GM08714 (cell line): ENCODE results near the gene VAT1.
A peak's percentile ranks its signal among the peaks of the same experiment; 100 is the strongest.

ENCODE experiments used
- H3K4me3 ChIP-seq: fragments of 200-500 bp; sonication (Bioruptor generic); 2 replicates; pipeline ENCODE4 v1.5.1; 2014; ENCODE audit warnings: mild to moderate bottlenecking, low read length, inconsistent platforms
- ZNF274 ChIP-seq: IDR thresholded peaks from 2 replicates; pipeline ENCODE4 v1.6.1; 2012; ENCODE audit warnings: mild to moderate bottlenecking, low read depth, low read length

The VAT1 gene

DNA sequence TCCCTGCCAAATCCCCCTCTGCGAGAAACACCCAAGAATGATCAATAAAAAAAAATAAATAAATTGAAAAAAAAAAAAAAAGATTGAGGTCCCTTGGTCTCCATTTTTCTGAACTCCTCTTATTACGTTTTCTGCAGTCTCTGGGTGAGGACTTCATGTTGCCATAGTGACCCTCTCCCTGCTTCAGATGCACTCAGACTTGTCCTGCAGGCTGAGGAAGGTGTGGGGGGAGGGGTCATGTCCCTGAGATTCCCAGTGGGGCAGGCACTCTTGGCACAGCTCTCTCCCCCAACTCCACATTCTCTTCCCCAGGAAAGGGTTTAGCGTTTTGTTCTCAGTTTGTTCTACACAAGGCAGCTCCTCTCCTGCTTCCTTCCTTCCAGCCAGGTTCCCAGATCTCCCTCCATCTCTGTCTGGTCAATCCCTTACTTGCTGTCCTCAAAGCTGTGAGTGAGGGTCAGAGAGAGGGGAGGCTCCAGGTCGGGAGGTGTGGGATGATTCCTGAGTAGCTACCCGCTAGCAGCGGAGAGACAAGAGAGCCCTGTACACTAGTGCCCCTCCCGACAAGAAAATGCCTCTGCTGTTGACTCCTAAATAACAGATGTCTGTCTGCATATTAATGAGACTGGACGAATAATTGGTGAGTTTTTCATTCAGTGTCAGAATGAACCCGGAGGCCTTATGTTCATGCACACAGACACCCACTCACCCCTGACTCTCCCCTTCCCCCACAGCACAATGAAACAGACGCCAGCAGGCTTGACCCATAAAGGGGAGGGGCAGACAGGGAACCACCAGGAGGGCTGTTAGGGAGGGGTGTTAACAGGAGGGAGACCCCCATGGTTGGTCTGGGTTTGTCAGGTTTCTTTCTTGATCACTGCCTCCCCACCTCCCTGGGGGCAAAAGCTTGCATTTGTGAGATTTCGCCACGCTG is 12.0 kb upstream of the VAT1 start:
- no peak overlapping the region for H3K4me3 ChIP-seq
- TF ChIP-seq ZNF274 = no peak

DNA sequence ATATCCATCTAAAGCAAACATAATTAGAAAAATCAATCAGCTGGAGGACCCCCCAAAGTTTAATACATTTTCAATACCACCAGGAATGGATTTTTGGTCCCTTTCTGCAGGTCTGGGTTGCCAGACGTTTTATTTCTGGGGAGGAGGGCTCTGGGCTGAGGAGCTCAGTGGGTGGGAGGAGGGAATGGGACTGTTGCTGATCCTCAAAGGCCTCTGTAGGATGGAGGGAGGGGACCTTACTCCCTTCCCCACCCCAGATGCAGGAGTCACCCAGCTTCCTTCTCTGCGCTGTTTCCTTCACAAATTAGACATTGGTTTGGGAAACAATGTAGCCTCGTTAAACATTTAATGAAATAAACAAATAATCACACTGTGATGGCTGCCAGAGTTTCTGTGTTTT is 9.5 kb upstream of the VAT1 start:
- H3K4me3 ChIP-seq = no peak overlapping the region
- no peak for TF ChIP-seq ZNF274

- H3K4me3 ChIP-seq = no peak overlapping the region
Observed at GRCh38 chr17:43030137-43030767, 8.1 kb upstream of the VAT1 start.

GRCh38 chr17:43028221-43028861 is 6.2 kb upstream of the VAT1 start:
- no peak overlapping the region for H3K4me3 ChIP-seq
- TF ChIP-seq ZNF274 = no peak

More at GRCh38 chr17:43030137-43030767, 8.1 kb upstream of the VAT1 start:
- TF ChIP-seq ZNF274 = no peak

DNA sequence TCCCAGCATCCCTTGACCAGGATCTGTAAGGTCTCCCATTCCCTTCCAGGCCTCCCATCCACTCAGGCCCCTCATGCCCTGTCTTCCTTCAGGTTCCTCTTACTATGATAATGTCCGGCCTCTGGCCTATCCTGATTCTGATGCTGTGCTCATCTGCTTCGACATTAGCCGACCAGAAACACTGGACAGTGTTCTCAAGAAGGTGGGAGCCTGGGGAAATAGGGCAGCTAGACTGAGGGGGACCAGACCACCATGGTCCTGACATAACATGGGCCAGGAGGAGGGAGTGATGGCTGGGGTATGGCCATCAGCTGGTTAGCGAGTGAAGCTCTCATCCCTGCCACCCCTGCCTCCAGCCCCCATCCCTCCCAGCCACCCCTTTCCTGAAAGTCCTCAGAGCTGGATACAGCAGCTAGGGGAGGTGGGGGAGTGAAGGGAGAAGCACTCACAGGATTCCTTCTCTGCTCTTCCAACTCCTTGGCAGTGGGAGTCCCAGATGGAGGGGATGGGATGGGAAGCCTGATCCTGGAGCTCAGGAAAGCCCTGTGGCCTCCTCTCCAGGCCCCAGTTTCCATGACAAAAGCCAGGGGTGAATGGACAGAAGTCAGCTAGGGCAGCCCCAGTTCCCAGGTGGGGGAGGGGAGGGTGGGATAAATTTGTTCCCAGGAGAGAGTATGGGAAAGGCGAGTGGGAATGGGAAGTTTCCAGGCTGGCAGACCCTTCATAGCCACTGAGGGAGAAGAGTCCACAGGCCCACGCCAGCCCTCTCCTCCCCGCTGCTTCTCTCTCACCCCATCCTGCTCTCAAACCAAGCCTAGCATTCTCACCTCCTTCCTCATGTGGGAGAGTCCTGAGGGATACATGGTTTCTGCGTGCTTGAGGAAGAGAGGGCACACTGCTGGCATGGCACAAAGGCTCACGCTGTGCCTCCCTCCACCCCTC is 5.2 kb upstream of the VAT1 start:
- TF ChIP-seq ZNF274 = no peak
- no peak overlapping the region for H3K4me3 ChIP-seq

DNA sequence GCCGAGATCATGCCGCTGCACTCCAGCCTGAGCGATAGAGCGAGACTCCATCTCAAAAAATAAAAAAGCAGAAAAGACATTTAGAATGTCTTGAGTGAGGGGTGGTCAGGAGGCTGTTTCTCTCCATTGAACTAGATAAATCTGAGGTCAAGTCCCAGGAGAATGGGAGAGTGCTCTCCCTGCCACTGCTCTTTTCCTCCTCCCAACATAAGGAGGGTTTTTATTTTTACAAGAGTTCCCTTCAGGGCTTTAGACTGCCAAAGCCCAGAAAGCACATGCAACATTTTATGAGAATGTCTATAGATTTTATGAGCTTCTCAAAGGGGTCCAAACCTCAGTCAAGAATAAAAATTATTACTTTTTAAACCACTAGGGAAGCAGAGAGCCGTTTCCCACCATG is 4.4 kb upstream of the VAT1 start:
- TF ChIP-seq ZNF274 = no peak
- no peak overlapping the region for H3K4me3 ChIP-seq

GRCh38 chr17:43025766-43026537 is 3.8 kb upstream of the VAT1 start:
- no peak for TF ChIP-seq ZNF274

DNA sequence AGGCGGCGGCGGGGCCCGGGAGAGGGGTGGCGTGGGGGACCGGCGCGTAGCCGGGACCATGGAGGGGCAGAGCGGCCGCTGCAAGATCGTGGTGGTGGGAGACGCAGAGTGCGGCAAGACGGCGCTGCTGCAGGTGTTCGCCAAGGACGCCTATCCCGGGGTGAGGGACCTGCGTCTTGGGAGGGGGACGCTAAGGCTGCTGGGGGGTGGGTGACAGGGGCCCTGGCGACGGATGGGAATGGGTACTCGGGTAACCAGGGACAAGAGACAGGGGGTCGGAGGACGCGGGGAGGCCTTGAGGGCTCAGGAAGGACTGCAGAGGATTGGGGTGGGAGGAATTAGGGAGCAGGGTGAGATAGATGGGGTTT is 3.1 kb upstream of the VAT1 start:
- TF ChIP-seq ZNF274 = no peak
- no peak overlapping the region for H3K4me3 ChIP-seq

More at GRCh38 chr17:43025766-43026537, 3.8 kb upstream of the VAT1 start:
- no peak overlapping the region for H3K4me3 ChIP-seq

DNA sequence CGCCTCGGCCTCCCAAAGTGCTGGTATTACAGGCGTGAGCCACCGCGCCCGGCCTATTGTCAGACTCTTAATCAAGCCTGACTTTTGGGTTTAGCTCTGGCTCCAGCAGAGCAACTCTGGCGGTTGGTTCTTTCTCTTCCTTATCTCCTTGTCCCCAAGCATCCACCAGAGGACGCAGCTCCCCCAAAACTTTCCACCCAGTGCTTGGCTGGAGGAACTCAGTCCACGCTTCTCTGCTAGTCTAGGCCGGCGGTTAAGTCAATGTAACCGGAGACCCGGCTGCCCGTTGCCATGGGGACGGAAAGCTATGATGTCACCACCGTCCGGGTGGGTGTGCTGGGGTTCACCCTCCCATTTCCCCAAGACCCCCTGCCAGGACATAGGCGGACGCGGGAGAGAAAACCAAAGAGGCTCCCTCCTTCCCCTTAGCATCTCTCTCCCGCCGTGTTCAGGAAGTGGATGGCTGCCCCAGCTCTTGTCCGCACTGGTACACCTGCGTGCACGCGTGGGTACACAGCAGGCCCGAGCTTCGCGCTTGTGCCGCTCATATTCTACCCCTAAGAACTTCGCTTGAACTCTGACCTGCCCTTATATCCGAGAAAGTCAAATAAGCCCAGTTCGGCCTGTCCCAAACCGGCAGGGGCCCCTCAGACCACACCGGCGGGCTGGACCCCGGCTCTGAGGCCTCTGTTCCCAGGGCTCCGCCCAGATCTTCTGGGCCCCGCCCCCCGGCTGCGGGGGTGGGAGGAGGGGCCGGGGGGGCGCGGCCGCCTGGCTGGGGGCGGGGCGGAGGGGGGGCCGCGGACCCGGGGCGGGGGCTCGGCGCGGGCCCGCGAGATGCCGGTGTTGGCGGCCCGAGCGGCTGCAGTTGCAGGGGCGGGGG is 2.5 kb upstream of the VAT1 start, which contains the start of gene RND2:
TSS of gene RND2 (plus strand) at position 825 of the 883 bp plus-strand sequence. CDS start 117 bp downstream, outside the sequence.
- TF ChIP-seq ZNF274 = no peak
- peak within 1 kb of the TSS; percentile 58 for H3K4me3 ChIP-seq

- no peak for TF ChIP-seq ZNF274
- H3K4me3 ChIP-seq = peak overlapping the region; percentile 63
Observed at GRCh38 chr17:43020789-43021740, 1.1 kb downstream of the VAT1 start.
